OCI-LY3 (cell line): ENCODE results near the gene GTSE1.

Experiments used
- H2AFZ ChIP-seq: fragments of 200-600, 300-600 bp; shearing (Covaris generic); 2 replicates; pipeline ENCODE4 v1.6.0; 2014; ENCODE audit warnings: antibody characterized with exemption, low read depth, low read length
- H3K27ac ChIP-seq: fragments of 200-600, 300-600 bp; sonication (generic); 2 replicates; pipeline ENCODE4 v1.5.1; 2014; ENCODE audit warnings: mild to moderate bottlenecking, low read length, moderate library complexity, mixed read lengths
- H3K27me3 ChIP-seq: fragments of 200-600, 300-600 bp; sonication (generic); 2 replicates; pipeline ENCODE4 v1.6.1; 2014; ENCODE audit warnings: low read depth, low read length, mixed read lengths
- H3K36me3 ChIP-seq: fragments of 200-600, 300-600 bp; sonication (generic); replicated peaks from 2 replicates; pipeline ENCODE3; 2014; ENCODE audit warnings: low read depth, low read length, mixed read lengths
- H3K4me1 ChIP-seq: fragments of 300-600, 200-600 bp; sonication (generic); 2 replicates; pipeline ENCODE4 v1.6.1; 2014; ENCODE audit warnings: low read length, mixed read lengths
- H3K4me2 ChIP-seq: fragments of 200-600, 300-600 bp; sonication (generic); 2 replicates; pipeline ENCODE4 v1.6.1; 2014; ENCODE audit warnings: low read length, mixed read lengths
- H3K4me3 ChIP-seq: fragments of 300-600, 200-600 bp; sonication (generic); 2 replicates; pipeline ENCODE4 v1.5.1; 2014; ENCODE audit warnings: antibody characterized with exemption, mild to moderate bottlenecking, low read length, moderate library complexity
- H3K79me2 ChIP-seq: fragments of 300-600, 200-600 bp; shearing (Covaris generic); 2 replicates; pipeline ENCODE4 v1.6.1; 2014; ENCODE audit warnings: mild to moderate bottlenecking, low read length, mixed read lengths
- H3K9ac ChIP-seq: fragments of 300-600, 200-600 bp; shearing (Covaris generic); 2 replicates; pipeline ENCODE4 v1.6.0; 2014; ENCODE audit warnings: mild to moderate bottlenecking, low read length, moderate library complexity
- H3K9me3 ChIP-seq: fragments of 200-600, 300-600 bp; shearing (Covaris generic); 2 replicates; pipeline ENCODE4 v1.6.1; 2014; ENCODE audit warnings: low read length, mixed read lengths; ENCODE audit not compliant: insufficient read depth
- H4K20me1 ChIP-seq: fragments of 200-600, 300-600 bp; sonication (generic); 2 replicates; pipeline ENCODE4 v1.6.1; 2016; ENCODE audit warnings: low read length, mixed read lengths; ENCODE audit not compliant: insufficient read depth
- EZH2phosphoT487 ChIP-seq: fragments of 200-600 bp; shearing (Covaris generic); IDR thresholded peaks from 2 replicates; pipeline ENCODE4 v1.6.1; 2018; ENCODE audit warnings: antibody characterized with exemption, mixed run types, low read depth
- TF ChIP-seq, protein P1 (sequence below): fragments of 200-600, 300-600 bp; sonication (generic); IDR thresholded peaks from 2 replicates; pipeline ENCODE4 v1.5.1; 2014; ENCODE audit warnings: antibody characterized with exemption, low read length, low read depth

Gene GTSE1

DNA sequence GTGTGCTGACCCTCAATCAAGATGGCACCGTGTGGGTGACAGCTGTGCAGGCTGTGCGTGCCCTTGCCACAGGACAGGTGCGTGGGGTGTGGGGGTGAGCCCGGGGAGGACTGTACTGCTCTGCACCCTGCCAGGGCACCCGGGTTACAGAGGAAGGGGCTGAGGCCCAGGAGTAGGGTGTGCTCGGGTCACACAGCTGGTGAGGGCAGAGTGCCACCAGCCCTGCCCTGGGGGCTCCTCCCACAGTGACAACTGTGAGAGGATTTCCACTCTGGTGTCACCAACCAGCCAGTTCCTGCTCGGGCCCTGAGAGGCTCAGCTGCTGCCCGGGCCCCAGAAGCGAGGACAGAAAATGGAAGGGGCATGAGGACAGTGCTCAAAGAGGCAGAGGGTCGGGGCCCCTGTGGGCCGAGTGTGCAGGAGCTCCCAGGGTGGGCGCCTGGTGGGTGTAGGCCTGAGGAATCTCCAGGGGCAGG is 59.4 kb downstream of the GTSE1 start:
- TF ChIP-seq, protein P1, sequence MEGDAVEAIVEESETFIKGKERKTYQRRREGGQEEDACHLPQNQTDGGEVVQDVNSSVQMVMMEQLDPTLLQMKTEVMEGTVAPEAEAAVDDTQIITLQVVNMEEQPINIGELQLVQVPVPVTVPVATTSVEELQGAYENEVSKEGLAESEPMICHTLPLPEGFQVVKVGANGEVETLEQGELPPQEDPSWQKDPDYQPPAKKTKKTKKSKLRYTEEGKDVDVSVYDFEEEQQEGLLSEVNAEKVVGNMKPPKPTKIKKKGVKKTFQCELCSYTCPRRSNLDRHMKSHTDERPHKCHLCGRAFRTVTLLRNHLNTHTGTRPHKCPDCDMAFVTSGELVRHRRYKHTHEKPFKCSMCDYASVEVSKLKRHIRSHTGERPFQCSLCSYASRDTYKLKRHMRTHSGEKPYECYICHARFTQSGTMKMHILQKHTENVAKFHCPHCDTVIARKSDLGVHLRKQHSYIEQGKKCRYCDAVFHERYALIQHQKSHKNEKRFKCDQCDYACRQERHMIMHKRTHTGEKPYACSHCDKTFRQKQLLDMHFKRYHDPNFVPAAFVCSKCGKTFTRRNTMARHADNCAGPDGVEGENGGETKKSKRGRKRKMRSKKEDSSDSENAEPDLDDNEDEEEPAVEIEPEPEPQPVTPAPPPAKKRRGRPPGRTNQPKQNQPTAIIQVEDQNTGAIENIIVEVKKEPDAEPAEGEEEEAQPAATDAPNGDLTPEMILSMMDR: no peak
- no peak for TF ChIP-seq EZH2phosphoT487
- Histone ChIP-seq H3K4me3 (no peak overlapping the region), H2AFZ (no peak overlapping the region), H3K4me2 (no peak overlapping the region), H3K4me1 (no peaks in the 10 kb centered on the region), H3K9me3 (no peaks in the 10 kb centered on the region), H3K27me3 (no peaks in the 10 kb centered on the region), H3K36me3 (peaks cover 57% of the 10 kb centered on the region), H3K9ac (no peak overlapping the region), H3K27ac (no peak overlapping the region), H4K20me1 (peaks cover 4% of the 10 kb centered on the region), H3K79me2 (no peaks in the 10 kb centered on the region)

DNA sequence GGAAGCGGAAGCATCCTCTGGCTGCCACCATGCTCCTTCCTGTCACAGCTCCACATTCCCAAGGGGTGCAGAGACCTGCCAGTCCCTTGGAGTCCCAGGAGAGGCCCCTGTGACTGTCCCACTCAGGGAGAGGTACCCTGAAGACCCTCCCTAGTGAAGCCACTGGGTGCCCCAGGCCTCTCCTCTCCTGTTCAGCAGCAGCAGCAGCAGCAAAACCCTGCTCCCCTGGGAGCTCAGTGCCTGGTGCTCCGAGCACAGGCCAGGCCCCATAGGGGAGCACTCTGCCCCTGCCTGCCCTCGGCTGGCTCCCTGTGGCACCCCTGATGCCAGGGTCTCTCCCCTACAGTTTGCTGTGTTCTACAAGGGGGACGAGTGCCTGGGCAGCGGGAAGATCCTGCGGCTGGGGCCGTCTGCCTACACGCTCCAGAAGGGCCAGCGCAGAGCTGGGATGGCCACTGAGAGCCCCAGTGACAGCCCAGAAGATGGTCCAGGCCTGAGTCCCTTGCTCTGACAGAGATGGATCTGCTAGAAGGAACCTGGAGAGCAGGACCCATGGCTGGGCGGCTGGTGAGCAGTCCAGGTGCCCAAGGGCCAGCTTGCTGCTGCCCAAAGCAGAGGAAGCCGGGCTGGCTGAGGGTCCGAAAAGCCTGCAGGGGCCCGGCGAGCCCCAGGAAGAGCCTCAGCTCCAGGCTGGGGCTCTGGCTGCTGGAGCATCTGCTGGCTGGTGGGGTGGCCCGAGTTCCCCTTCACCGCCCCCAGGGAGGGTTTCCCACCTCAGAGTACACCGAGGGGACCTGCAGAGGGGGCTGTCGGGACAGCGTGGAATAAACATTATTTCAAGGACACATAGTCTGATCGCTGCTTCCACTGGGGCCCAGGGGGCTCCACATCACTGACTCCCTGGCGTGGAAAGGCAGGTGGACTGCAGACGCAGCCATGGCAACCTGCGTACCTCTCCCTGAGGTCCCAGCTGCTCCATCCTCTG is 60.1 kb downstream of the GTSE1 start:
- H3K9ac ChIP-seq: no peak overlapping the region
- H3K4me2 ChIP-seq: no peak overlapping the region
- H3K27ac ChIP-seq: no peak overlapping the region
- peaks cover 50% of the 10 kb centered on the region for H3K36me3 ChIP-seq
- H4K20me1 ChIP-seq: peaks cover 4% of the 10 kb centered on the region
- no peaks in the 10 kb centered on the region for H3K27me3 ChIP-seq
- H2AFZ ChIP-seq: no peak overlapping the region
- H3K4me1 ChIP-seq: peaks cover 4% of the 10 kb centered on the region
- TF ChIP-seq, protein P1: no peak
- TF ChIP-seq EZH2phosphoT487: no peak
- no peak overlapping the region for H3K4me3 ChIP-seq
- H3K9me3 ChIP-seq: no peaks in the 10 kb centered on the region
- no peaks in the 10 kb centered on the region for H3K79me2 ChIP-seq

DNA sequence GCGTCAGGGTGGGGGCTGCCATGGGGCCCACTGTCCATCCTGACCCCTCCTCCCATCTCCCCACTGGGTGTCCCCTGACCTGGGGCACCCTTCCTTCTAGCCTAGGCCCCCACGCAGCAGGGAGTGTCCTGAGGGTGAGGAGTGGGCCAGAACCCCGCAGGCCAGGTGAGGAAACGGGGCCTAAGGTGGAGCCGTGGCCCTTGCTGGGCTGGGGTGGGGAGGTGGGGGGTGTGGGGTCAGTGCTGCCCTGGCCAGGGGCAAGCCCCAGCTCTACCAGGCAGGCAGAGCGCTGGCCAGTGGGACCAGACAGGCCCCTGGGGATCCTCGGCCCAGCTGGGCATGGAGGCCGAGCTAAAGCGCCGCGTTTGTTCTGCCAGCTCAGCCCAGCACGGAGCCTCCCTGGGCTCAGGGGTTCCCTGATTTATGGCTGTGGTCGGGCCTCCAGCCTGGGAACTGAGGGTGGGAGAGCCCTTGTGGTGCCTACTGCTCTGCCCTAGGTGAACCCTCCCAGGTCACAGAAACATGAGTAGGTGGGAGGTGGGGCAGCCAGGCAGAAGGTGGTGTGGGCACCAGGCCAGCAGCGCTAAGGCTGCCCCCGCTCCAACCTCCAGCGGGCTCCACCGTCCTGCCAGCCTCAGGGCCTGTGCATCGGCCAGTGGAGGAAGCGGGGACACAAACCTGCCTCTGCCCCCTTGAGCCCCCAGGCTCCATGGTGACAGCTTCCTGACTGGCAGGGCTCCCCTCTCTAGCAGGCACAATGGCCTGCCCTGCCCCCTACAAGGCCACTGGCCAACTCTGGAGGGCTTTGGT is 61.2 kb downstream of the GTSE1 start:
- H3K4me3 ChIP-seq: no peak overlapping the region
- H3K4me2 ChIP-seq: no peak overlapping the region
- no peaks in the 10 kb centered on the region for H3K79me2 ChIP-seq
- H2AFZ ChIP-seq: no peak overlapping the region
- no peak overlapping the region for H3K9ac ChIP-seq
- no peaks in the 10 kb centered on the region for H3K9me3 ChIP-seq
- H3K36me3 ChIP-seq: peaks cover 40% of the 10 kb centered on the region
- H3K27ac ChIP-seq: no peak overlapping the region
- no peak for TF ChIP-seq EZH2phosphoT487
- H3K27me3 ChIP-seq: no peaks in the 10 kb centered on the region
- H4K20me1 ChIP-seq: peaks cover 4% of the 10 kb centered on the region
- peaks cover 16% of the 10 kb centered on the region for H3K4me1 ChIP-seq

DNA sequence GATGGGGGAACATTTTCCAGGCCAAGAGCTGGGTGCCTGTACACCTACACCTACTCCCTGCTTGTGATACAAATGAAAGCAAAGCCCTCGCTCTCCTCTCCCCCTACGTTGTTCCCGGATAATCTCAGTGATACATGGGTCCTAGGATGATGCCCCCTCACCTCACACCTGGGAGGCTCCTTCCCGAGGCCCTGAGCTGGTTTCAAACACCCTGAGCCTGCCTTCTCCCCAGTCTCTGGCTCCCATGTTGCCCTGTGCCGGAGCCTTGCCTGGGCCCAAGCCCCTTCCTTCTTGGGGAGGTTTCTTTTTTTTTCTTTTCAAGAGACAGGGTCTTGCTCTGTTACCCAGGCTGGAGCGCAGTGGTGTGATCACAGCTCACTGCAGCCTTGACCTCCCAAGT is 62.1 kb downstream of the GTSE1 start:
- H3K4me3 ChIP-seq: no peak overlapping the region
- H3K4me2 ChIP-seq: no peak overlapping the region
- H3K27ac ChIP-seq: no peak overlapping the region
- no peaks in the 10 kb centered on the region for H3K9me3 ChIP-seq
- H2AFZ ChIP-seq: no peak overlapping the region
- no peaks in the 10 kb centered on the region for H3K27me3 ChIP-seq
- no peak overlapping the region for H3K9ac ChIP-seq
- H4K20me1 ChIP-seq: peaks cover 4% of the 10 kb centered on the region
- H3K36me3 ChIP-seq: peaks cover 31% of the 10 kb centered on the region
- no peaks in the 10 kb centered on the region for H3K79me2 ChIP-seq
- TF ChIP-seq, protein P1: no peak
- TF ChIP-seq EZH2phosphoT487: no peak
- peaks cover 21% of the 10 kb centered on the region for H3K4me1 ChIP-seq
